NCI-H1092 treated with DMSO at 0.1 percent for 48 hours (cell line): ENCODE results near the gene BTK.
"Not testable (repeated sequence)": the region's sequence is repeated elsewhere in the genome, so short reads cannot be mapped to it uniquely, and the experiment has no call there.

Experiments used
- DNase-seq: peaks from one replicate; lab custom pipeline; 2025; lab: John Stamatoyannopoulos, UW

Gene BTK

GRCh38 chrX:101337776-101338271 lies 48.2 kb downstream of the BTK start:
- no peak for DNase-seq

- not testable (repeated sequence) for DNase-seq
These were observed 51.7 kb downstream of the BTK start for GRCh38 chrX:101334310-101334709.

GRCh38 chrX:101326600-101326999 lies 59.4 kb downstream of the BTK start:
- DNase-seq = not testable (repeated sequence)

- DNase-seq = no peak
These were observed 82.2 kb downstream of the BTK start for GRCh38 chrX:101303790-101304189.
